SK-N-SH treated with all-trans-retinoic acid at 6 μM for 48 hours (cell line): ENCODE results near the gene ALX3.

Source experiments
- ARNTL ChIP-seq: fragments of 450-650 bp; formaldehyde crosslinking; IDR thresholded peaks from 2 replicates; pipeline ENCODE4 v1.5.0; 2020; ENCODE audit warnings: low read depth, mild to moderate bottlenecking, moderate library complexity, borderline replicate concordance
- ESRRG ChIP-seq: fragments of 250-450 bp; sonication (Bioruptor Pico); IDR thresholded peaks from 2 replicates; pipeline ENCODE4 v1.6.1; 2021; ENCODE audit warnings: mild to moderate bottlenecking
- PPARA ChIP-seq: fragments of 250-450 bp; sonication (Bioruptor Pico); IDR thresholded peaks from 2 replicates; pipeline ENCODE4 v1.5.0; 2020; ENCODE audit warnings: mild to moderate bottlenecking, borderline replicate concordance
- ZNF70 ChIP-seq: fragments of 450-650 bp; formaldehyde crosslinking; IDR thresholded peaks from 2 replicates; pipeline ENCODE4 v1.5.0; 2020; ENCODE audit warnings: mild to moderate bottlenecking, moderate library complexity
- TF ChIP-seq, protein P1 (sequence below): fragments of 250-450 bp; sonication (Bioruptor Pico); IDR thresholded peaks from 2 replicates; pipeline ENCODE4 v1.5.1; 2021; ENCODE audit warnings: mild to moderate bottlenecking, moderate library complexity

- TF ChIP-seq ARNTL (no peak), ZNF70 (CRISPR knock-in tag) (no peak; the same call in 1 of the 2 replicates), PPARA (no peak), ESRRG (no peak)
- TF ChIP-seq, protein P1, sequence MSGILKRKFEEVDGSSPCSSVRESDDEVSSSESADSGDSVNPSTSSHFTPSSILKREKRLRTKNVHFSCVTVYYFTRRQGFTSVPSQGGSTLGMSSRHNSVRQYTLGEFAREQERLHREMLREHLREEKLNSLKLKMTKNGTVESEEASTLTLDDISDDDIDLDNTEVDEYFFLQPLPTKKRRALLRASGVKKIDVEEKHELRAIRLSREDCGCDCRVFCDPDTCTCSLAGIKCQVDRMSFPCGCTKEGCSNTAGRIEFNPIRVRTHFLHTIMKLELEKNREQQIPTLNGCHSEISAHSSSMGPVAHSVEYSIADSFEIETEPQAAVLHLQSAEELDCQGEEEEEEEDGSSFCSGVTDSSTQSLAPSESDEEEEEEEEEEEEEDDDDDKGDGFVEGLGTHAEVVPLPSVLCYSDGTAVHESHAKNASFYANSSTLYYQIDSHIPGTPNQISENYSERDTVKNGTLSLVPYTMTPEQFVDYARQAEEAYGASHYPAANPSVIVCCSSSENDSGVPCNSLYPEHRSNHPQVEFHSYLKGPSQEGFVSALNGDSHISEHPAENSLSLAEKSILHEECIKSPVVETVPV (CRISPR knock-in tag): no peak
Measured at GRCh38 chr1:110053552-110054428, 16.7 kb downstream of the ALX3 start.
